Measurements from ENCODE around the gene SUCLA2.
"Not testable (repeated sequence)": the region's sequence is repeated elsewhere in the genome, so short reads cannot be mapped to it uniquely, and the experiment has no call there.

SUCLA2 gene

DNA sequence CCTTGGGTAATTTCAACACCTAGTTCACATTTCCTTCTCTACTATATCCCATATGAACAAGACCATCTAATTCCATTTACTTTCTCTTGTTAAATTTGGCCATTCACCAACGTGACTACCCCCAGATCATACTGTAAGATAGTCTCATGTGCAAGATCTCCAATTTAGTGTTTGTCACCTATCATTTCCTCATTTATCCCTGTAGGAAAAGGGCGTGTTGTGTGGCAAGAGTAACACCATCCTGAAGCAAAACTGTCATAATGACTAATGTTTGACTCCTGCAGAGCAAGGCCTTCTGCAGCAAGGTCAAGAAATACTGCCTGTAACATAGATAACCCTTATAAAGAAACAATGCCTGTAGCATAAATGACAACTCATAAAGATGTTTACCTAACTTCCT is 51.3 kb downstream of the SUCLA2 start:
- no peak for DNase-seq (ENCODE audit: low read depth in 1 of 2, low spot score in 1 of 2)

DNA sequence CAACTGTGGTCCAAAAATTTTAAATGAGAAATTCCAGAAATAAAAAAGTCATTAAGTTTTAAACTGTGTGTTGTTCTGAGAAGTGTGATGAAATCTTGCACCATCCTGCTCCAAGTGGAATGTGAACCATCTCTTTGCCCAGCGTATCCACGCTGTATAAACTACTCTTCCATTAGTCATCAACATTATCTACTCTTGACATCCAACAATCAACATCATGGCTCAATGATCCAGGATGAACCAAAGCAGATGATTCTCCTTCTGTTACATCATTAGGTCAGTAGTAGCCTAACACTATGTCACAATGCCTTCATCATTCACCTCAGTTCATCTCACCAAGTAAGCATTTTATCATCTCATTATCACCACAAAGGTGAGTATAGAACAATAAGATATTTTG is 55.3 kb downstream of the SUCLA2 start:
- Histone ChIP-seq H3K4me3 (replicated peaks; ENCODE audit: insufficient read depth, low read length) (no peak overlapping the region), H3K27me3 (ENCODE audit: insufficient read depth, poor library complexity, severe bottlenecking) (no peaks in the 10 kb centered on the region), H3K27ac (replicated peaks) (no peak overlapping the region)
- TF ChIP-seq POLR2AphosphoS5 (IDR thresholded peaks at IDR 0.05; ENCODE audit: low read depth), result no peak
- TF ChIP-seq, protein P1, sequence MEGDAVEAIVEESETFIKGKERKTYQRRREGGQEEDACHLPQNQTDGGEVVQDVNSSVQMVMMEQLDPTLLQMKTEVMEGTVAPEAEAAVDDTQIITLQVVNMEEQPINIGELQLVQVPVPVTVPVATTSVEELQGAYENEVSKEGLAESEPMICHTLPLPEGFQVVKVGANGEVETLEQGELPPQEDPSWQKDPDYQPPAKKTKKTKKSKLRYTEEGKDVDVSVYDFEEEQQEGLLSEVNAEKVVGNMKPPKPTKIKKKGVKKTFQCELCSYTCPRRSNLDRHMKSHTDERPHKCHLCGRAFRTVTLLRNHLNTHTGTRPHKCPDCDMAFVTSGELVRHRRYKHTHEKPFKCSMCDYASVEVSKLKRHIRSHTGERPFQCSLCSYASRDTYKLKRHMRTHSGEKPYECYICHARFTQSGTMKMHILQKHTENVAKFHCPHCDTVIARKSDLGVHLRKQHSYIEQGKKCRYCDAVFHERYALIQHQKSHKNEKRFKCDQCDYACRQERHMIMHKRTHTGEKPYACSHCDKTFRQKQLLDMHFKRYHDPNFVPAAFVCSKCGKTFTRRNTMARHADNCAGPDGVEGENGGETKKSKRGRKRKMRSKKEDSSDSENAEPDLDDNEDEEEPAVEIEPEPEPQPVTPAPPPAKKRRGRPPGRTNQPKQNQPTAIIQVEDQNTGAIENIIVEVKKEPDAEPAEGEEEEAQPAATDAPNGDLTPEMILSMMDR (IDR thresholded peaks at IDR 0.05; ENCODE audit: insufficient read depth, low read length), result no peak
- no peak for TF ChIP-seq SPI1 (IDR thresholded peaks at IDR 0.05; ENCODE audit: borderline replicate concordance, low read depth)
- TF ChIP-seq GABPA (IDR thresholded peaks at IDR 0.05; ENCODE audit: low read depth), result no peak
- no peak for TF ChIP-seq REST (IDR thresholded peaks at IDR 0.05; ENCODE audit: insufficient replicate concordance, low read depth)
- DNase-seq (ENCODE audit: low read depth in 1 of 2, low spot score in 1 of 2), result no peak

More for the DNA sequence above, 51.3 kb downstream of the SUCLA2 start:
- H3K4me3 ChIP-seq (replicated peaks; ENCODE audit: insufficient read depth, low read length), result no peak overlapping the region
- H3K27me3 ChIP-seq (ENCODE audit: insufficient read depth, poor library complexity, severe bottlenecking), result no peaks in the 10 kb centered on the region
- H3K27ac ChIP-seq (replicated peaks), result no peak overlapping the region
- TF ChIP-seq POLR2AphosphoS5 (IDR thresholded peaks at IDR 0.05; ENCODE audit: low read depth) (no peak), GABPA (IDR thresholded peaks at IDR 0.05; ENCODE audit: low read depth) (no peak), REST (IDR thresholded peaks at IDR 0.05; ENCODE audit: insufficient replicate concordance, low read depth) (no peak), SPI1 (IDR thresholded peaks at IDR 0.05; ENCODE audit: borderline replicate concordance, low read depth) (no peak)
- TF ChIP-seq, protein P1 (IDR thresholded peaks at IDR 0.05; ENCODE audit: insufficient read depth, low read length), result no peak

DNA sequence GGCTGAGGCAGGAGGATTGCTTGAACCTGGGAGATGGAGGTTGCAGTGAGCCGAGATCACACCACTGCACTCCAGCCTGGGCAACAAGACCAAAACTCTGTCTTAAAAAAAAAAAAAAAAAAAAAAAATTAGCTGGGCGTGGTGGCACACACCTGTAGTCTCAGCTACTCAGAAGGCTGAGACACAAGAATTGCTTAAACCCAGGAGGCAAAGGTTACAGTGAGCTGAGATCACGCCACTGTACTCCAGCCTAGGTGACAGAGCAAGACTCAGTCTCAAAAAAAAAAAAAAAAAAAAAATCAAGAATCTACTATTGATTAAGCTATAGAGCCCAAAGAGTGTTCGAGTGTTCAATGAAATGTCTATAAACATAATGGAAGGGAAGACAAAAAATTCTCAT is 55.9 kb downstream of the SUCLA2 start:
- DNase-seq (ENCODE audit: low read depth in 1 of 2, low spot score in 1 of 2); H3K27me3 ChIP-seq (ENCODE audit: insufficient read depth, poor library complexity, severe bottlenecking); H3K27ac ChIP-seq (replicated peaks); H3K4me3 ChIP-seq (replicated peaks; ENCODE audit: insufficient read depth, low read length): not testable (repeated sequence)

- Histone ChIP-seq H3K27ac (replicated peaks) (no peak overlapping the region; the same call in 1 of the 2 replicates), H3K27me3 (ENCODE audit: insufficient read depth, poor library complexity, severe bottlenecking) (no peaks in the 10 kb centered on the region), H3K4me3 (replicated peaks; ENCODE audit: insufficient read depth, low read length) (no peak overlapping the region)
- no peak for DNase-seq (ENCODE audit: low read depth in 1 of 2, low spot score in 1 of 2)
- TF ChIP-seq REST (IDR thresholded peaks at IDR 0.05; ENCODE audit: insufficient replicate concordance, low read depth) (no peak), SPI1 (IDR thresholded peaks at IDR 0.05; ENCODE audit: borderline replicate concordance, low read depth) (no peak), GABPA (IDR thresholded peaks at IDR 0.05; ENCODE audit: low read depth) (no peak), POLR2AphosphoS5 (IDR thresholded peaks at IDR 0.05; ENCODE audit: low read depth) (no peak)
- TF ChIP-seq, protein P1 (IDR thresholded peaks at IDR 0.05; ENCODE audit: insufficient read depth, low read length), result no peak
Measured at GRCh38 chr13:47934371-47934770, 66.7 kb downstream of the SUCLA2 start.

Data from HL-60 (cell line).